SK-MEL-5 (cell line): ENCODE measurements around the gene CNTFR. TPM values are rescaled to one million over a fixed set of nuclear protein-coding genes. Genes with fewer than 3 reads are reported as not detected.

Experiments
- DNase-seq: peaks from one replicate; pipeline ENCODE4 v3.0.0-alpha.2; 2016; ENCODE audit warnings: low read depth, low spot score
- in situ Hi-C: cut with HindIII; loops from 2 replicates; pipeline ENCODE4 v1.10.0; 2016; ENCODE audit warnings: low sequenced_read_pairs, high pct_unique_total_duplicates, low pct_unique_long_range_greater_than_20kb
- total RNA-seq: library from RNA; depleted of rRNA; stranded (reverse); fragments of >200 nt; shearing (Covaris generic); gene quantifications from 2 replicates; pipeline ENCODE4 v1.2.3, GENCODE V29; 2014

Gene CNTFR
- total RNA-seq, 1 experiment from 2014 or later: 1.1 TPM

DNA sequence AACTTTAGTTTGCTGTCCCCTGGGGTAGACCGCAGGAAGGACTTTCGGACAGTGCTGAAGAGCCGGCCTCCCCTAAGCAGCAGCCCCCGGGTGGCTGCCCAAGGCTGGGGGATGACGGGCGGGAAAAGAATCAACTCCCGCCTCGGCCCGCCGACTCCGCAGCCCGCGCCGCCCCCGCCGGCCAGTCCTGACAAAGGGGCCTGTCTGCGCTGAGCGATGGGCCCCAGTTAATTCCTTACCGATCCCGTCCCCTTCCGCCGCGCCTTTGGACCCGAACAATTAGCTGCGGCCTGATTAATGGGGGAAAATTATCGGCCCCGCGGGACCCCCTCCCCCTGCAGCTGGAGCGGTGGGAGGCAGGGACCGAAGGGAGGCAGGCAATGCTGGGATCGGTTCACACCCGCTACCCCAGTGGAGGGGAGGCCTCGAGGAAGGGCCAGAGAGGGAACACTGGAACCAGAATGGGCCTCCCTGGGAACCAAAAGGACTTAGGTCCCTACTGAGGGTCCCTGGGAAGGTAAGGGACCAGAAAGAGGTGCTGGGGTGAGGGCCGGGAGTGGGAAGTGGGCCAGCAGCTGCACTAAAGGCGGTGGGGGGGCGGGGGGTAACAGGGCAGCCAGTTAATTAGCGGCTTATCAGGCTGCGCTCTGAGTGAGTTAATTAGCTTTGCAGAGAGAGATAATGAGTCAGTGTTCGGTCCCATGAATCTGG, 35.1 kb upstream of the CNTFR start:
- no peak for DNase-seq
- in situ Hi-C loops: no loop called here

DNA sequence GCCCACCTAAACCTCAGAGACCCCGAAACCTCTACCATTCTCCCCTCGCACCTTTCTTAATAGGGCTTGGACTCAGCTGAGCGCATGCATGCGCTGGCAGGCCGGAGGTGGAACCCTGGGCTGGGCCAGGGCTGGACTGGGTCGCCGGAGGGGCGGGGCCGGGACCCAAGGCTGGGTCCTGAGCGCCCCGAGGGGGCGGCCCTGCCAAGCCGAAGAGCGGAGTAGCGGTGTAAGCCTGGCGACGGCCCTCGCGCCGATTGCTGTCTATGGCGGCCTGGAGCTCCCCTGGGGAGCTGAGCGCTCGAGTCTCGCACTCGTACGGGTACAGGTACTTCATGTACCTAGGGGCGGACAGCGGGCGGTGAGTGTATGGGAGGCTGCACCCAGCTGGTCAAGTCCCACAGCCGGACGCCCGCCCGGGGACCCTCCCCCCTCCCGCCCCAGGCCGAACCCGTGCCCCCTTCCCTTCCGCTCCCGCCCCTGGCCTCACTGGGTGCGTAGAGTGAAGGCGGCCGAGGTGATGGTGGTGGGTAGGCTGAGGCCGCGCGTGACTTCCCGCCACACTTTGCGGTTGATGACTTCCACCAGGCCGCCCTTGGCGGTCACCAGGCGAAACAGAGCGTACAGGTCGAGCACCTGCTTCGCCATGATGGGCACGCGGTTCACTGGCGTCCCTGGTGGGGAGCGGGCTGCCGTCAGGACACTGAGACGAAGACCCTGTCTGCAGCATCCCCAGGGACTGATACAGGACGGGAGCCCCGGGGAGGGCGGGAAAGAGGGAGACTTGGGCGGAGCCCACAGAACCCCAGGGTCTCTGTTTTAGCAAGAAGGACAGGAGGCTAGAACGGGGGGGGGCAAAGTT, 34.1 kb upstream of the CNTFR start:
- in situ Hi-C loops: no loop called here
- no peak for DNase-seq

- in situ Hi-C loops: no loop called here
- peak; percentile 94 for DNase-seq
Measured at GRCh38 chr9:34620061-34620994, 30.8 kb upstream of the CNTFR start, which contains the start of gene DCTN3. Gene DCTN3, minus strand, starts transcription at chr9:34620495. Its CDS starts 31 bp downstream, at chr9:34620464.

- in situ Hi-C loops: no loop called here
- DNase-seq: no peak
Measured at GRCh38 chr9:34615132-34615531, 25.6 kb upstream of the CNTFR start.

- peak; percentile 79 for DNase-seq
- in situ Hi-C loops: no loop called here
Measured at GRCh38 chr9:34612788-34613390, 23.4 kb upstream of the CNTFR start.

GRCh38 chr9:34611811-34612787, 22.6 kb upstream of the CNTFR start, which contains the start of gene RPP25L:
Gene RPP25L, minus strand, starts transcription at chr9:34612097. Its CDS starts 801 bp downstream, at chr9:34611296.
- DNase-seq: peak; percentile 70
- in situ Hi-C loops: no loop called here

GRCh38 chr9:34611251-34611810, 21.8 kb upstream of the CNTFR start:
- in situ Hi-C loops: no loop called here

GRCh38 chr9:34610434-34611206, 21.1 kb upstream of the CNTFR start:
- in situ Hi-C loops: no loop called here
- no peak for DNase-seq

More at GRCh38 chr9:34611251-34611810, 21.8 kb upstream of the CNTFR start:
- DNase-seq: no peak

GRCh38 chr9:34607331-34607730, 17.8 kb upstream of the CNTFR start:
- in situ Hi-C loops: no loop called here

DNA sequence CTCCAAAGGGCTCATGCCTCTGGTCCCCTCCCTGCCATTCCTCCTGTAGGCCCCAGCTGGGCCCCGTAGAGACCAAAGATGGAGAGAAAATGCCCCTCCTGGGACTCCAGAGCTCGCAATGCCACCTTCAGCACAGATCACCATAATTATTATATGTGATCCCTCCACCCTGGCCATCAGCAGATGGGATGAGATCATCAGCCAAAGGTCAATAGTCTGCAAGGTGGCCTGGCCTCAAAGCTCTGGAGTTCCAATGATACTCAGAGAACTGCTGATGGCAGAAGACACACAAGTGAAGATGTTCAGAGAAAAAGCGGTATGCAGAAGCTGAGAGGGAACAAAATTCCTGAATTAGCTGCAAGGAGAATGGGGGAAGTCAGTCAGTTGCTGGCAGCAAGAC, 17.4 kb upstream of the CNTFR start:
- in situ Hi-C loops: no loop called here
- DNase-seq: no peak

More at GRCh38 chr9:34607331-34607730, 17.8 kb upstream of the CNTFR start:
- no peak for DNase-seq

- in situ Hi-C loops: no loop called here
- DNase-seq: no peak
Measured at GRCh38 chr9:34606190-34606589, 16.7 kb upstream of the CNTFR start.

DNA sequence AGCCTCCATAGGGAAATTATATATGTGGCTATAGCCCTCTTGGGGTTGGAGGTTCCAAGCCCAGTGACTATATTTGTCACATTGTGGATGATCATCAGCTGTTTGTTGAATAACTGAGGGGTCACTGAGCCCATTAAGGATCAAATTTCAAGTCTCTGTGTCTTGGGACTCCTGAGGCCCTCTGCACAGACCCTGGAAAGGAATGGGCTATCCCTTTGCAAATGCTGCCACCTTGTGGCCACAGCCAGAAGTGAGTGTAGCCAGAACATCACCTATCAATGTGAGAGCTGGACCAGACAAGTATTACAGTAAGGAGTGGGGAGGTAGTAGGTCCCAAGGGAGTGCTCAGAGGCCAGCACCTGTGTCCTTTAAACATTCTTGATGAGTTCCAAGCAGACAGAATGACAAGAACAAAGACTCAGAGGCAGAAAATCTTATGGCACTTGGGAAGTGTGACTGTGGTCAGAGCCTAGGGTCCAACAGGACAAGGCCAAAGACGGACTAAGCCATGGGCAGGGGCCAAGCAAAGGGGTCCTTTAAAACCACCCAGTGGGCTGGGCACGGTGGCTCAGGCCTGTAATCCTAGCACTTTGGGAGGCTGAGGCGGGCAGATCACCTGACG, 14.2 kb upstream of the CNTFR start:
- DNase-seq: peak; percentile 79
- in situ Hi-C loops: no loop called here

DNA sequence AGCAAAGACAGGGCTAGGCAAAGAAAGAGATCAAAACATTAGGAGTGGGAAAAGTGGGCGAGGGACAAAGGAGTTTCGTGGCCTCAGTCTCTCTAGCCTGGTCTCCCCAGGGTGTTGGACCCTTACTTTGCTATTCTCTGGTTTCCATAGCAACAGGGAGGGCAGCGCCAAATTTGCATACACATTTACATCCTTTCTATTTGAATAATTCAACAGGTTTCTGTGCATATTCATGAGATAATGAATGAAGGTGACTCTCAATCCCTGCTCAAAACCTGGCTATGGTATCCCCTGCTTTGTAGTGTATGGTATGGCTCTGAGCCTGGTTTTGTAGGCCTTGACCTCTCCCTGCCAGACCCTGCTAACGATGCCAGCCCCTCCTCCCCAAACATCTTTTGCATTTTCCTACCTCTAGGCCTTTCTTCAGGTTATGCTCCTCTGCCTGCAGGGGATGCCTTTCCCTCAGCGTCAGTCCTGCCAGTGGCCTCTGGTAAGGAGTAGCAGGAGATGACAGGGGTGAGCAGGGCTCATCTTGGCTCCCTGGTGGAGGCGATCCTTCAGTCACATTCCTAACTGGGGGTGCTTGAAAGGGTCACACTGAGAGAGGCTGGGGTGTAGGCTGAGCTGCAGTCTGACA, 12.5 kb upstream of the CNTFR start:
- DNase-seq: no peak
- in situ Hi-C loops: no loop called here

DNA sequence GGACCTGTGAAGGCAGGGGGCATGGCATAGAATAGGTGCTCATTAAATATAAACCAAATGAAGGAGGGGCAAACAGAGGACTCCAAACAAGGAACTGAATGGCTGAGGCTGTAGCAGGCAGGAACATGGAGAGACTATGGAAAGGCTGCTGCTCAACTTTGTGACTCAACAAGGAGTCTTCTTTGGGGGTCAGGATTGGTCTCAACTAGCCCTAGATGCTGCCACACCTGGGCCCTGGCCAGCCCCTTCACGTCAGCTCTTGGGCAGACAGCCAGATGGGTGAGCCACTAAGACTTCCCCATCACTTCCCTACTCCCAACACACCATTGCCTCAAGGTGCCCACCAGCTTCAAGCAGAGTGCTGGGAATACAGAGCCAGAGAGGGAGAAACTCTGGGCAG, 11.4 kb upstream of the CNTFR start:
- in situ Hi-C loops: no loop called here
- DNase-seq: no peak
